Activated naive CD8-positive, alpha-beta T cell treated with anti-CD3 and anti-CD28 coated beads for 36 hours (primary cell): ENCODE measurements around the gene BBS9. TPM values are rescaled to one million over a fixed set of nuclear protein-coding genes. Genes with fewer than 3 reads are reported as not detected.
"Not testable (repeated sequence)": the region's sequence is repeated elsewhere in the genome, so short reads cannot be mapped to it uniquely, and the experiment has no call there.

Experiments
- DNase-seq: peaks from one replicate; pipeline ENCODE4 v3.0.0; 2021
- H3K27ac Mint-ChIP-seq: one replicate; pipeline ENCODE4 v1.8.0; 2022; ENCODE audit warnings: mild to moderate bottlenecking, moderate library complexity, mixed read lengths
- H3K27me3 Mint-ChIP-seq: one replicate; pipeline ENCODE4 v1.8.0; 2022; ENCODE audit warnings: mild to moderate bottlenecking, mixed read lengths
- H3K36me3 Mint-ChIP-seq: one replicate; pipeline ENCODE4 v1.8.0; 2021; ENCODE audit warnings: mild to moderate bottlenecking, mixed read lengths
- H3K4me1 Mint-ChIP-seq: one replicate; pipeline ENCODE4 v1.8.0; 2021; ENCODE audit warnings: mixed read lengths
- H3K4me3 Mint-ChIP-seq: one replicate; pipeline ENCODE4 v1.8.0; 2022; ENCODE audit warnings: mild to moderate bottlenecking, moderate library complexity, mixed read lengths
- H3K9me3 Mint-ChIP-seq: one replicate; pipeline ENCODE4 v1.8.0; 2022; ENCODE audit warnings: mixed read lengths
- total RNA-seq, 2 experiments: library from RNA; stranded (reverse); gene quantifications; one replicate each; pipeline ENCODE4 v1.2.3, GENCODE V29; 2021

BBS9 gene
- total RNA-seq, 2 experiments from 2014 or later, result 4.3 to 5.9 TPM

DNA sequence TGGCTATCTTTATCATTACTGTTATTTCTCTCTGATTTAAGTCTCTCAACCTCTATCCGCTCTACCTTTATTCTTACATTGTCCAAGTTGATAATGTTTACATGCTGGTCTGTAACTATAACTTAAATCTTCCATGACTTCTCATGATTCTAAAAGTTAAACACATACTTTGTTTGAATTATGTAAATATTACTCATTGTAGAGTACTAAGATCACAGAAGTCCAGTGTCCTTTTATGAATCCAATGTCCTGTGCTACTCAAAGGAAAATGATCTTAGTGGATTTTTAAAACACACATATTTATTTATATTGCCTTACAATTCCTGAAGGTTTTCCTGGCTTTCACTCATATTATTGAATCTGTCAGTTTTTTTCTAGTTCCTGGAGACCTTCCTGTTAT lies 70.9 kb downstream of the BBS9 start:
- Mint-ChIP-seq H3K4me1 (peaks cover 3% of the 10 kb centered on the region), H3K36me3 (peaks cover 3% of the 10 kb centered on the region), H3K9me3 (peaks cover 1% of the 10 kb centered on the region), H3K27me3 (no peaks in the 10 kb centered on the region), H3K4me3 (no peak overlapping the region), H3K27ac (no peak overlapping the region)
- no peak for DNase-seq

- Mint-ChIP-seq H3K36me3 (peaks cover 7% of the 10 kb centered on the region), H3K4me1 (peaks cover 3% of the 10 kb centered on the region), H3K4me3 (no peak overlapping the region), H3K27me3 (no peaks in the 10 kb centered on the region), H3K27ac (no peak overlapping the region), H3K9me3 (peaks cover 1% of the 10 kb centered on the region)
- DNase-seq, result no peak
Measured at GRCh38 chr7:33201821-33202220, 72.5 kb downstream of the BBS9 start.

- DNase-seq, result no peak
- no peaks in the 10 kb centered on the region for H3K4me1 Mint-ChIP-seq
- peaks cover 36% of the 10 kb centered on the region for H3K9me3 Mint-ChIP-seq
- H3K27ac Mint-ChIP-seq, result no peak overlapping the region
- no peak overlapping the region for H3K4me3 Mint-ChIP-seq
- H3K36me3 Mint-ChIP-seq, result peaks cover 62% of the 10 kb centered on the region
- H3K27me3 Mint-ChIP-seq, result no peaks in the 10 kb centered on the region
Measured at GRCh38 chr7:33210958-33211357, 81.6 kb downstream of the BBS9 start.

DNA sequence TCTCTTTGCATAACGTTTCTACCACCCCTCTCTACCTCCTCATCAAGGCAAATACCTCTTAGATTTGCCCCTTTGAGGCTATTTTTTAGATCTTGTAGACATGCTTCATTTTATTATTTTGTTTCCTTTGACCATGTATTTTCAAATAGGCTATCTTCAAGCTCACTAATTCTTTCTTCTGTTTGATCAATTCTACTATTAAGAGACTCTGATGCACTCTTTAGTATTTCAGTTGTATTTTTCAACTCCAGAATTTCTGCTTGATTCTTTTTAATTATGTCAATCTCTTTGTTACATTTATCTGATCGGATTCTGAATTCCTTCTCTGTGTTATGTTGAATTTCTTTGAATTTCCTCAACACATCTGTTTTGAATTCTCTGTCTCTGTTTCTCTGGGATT lies 82.8 kb downstream of the BBS9 start:
- no peak overlapping the region for H3K27ac Mint-ChIP-seq
- DNase-seq, result no peak
- peaks cover 62% of the 10 kb centered on the region for H3K36me3 Mint-ChIP-seq
- H3K4me1 Mint-ChIP-seq, result no peaks in the 10 kb centered on the region
- no peak overlapping the region for H3K4me3 Mint-ChIP-seq
- H3K9me3 Mint-ChIP-seq, result peaks cover 36% of the 10 kb centered on the region
- H3K27me3 Mint-ChIP-seq, result no peaks in the 10 kb centered on the region

GRCh38 chr7:33215992-33216391 lies 86.6 kb downstream of the BBS9 start:
- peaks cover 41% of the 10 kb centered on the region for H3K36me3 Mint-ChIP-seq
- peaks cover 18% of the 10 kb centered on the region for H3K9me3 Mint-ChIP-seq
- no peaks in the 10 kb centered on the region for H3K27me3 Mint-ChIP-seq
- no peak overlapping the region for H3K27ac Mint-ChIP-seq
- no peak for DNase-seq
- H3K4me3 Mint-ChIP-seq, result no peak overlapping the region
- no peaks in the 10 kb centered on the region for H3K4me1 Mint-ChIP-seq

DNA sequence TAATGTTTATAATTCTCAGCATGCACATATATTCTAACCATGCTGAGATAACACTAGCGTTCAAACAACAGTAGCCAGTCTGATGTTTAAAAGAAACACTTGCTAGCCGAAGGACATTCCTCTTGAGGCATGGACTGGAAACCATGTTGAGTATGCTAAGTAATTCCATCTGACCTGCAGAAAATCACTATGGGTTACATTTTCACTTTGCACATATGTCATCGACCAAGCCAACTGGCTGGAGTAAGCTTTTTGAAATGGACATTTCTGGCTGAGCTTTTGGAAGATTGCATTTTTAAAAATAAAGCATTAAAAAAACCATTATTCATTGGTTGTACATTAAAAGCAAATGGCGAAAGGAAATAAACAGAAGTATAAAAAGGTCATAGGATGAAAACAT lies 88.2 kb downstream of the BBS9 start:
- no peak overlapping the region for H3K27ac Mint-ChIP-seq
- DNase-seq, result no peak
- peaks cover 2% of the 10 kb centered on the region for H3K9me3 Mint-ChIP-seq
- no peaks in the 10 kb centered on the region for H3K4me1 Mint-ChIP-seq
- no peak overlapping the region for H3K4me3 Mint-ChIP-seq
- H3K36me3 Mint-ChIP-seq, result peaks cover 25% of the 10 kb centered on the region
- no peaks in the 10 kb centered on the region for H3K27me3 Mint-ChIP-seq

DNA sequence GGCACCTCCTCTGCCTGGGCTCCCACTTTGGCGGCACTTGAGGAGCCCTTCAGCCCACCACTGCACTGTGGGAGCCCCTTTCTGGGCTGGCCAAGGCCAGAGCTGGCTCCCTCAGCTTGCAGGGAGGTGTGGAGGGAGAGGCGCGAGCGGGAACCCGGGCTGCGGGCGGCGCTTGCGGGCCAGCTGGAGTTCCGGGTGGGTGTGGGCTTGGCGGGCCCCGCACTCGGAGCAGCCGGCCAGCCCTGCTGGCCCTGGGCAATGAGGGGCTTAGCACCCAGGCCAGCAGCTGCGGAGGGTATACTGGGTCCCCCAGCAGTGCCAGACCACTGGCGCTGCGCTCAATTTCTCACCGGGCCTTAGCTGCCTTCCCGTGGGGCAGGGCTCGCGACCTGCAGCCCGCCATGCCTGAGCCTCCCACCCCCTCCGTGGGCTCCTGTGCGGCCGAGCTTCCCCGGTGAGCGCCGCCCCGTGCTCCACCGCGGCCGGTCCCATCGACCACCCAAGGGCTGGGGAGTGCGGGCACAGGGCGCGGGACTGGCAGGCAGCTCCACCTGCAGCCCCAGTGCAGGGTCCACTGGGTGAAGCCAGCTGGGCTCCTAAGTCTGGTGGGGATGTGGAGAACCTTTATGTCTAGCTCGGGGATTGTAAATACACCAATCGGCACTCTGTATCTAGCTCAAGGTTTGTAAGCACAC lies 89.6 kb downstream of the BBS9 start:
- not testable (repeated sequence) for H3K4me3 Mint-ChIP-seq, H3K4me1 Mint-ChIP-seq, H3K27ac Mint-ChIP-seq, H3K27me3 Mint-ChIP-seq, H3K9me3 Mint-ChIP-seq, DNase-seq
- H3K36me3 Mint-ChIP-seq, result peaks cover 19% of the 10 kb centered on the region

DNA sequence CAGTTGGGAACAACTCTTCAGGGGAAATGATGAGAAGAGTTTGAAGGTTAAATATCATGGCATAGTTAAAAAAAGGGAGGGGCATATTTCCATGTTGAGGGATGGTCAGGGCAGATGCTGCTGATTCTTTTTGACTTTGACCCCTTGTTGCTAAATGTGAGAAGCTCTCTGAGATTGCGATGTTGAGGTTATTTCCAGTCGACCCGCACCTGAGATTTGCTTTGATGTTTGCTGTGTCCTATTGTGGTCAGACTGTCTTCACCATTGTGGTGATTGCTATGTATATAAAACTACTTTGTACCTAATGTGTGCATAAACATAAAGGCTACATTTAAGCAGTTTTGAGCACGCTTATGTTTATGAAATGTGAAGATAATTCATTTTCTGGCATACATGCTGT lies 90.9 kb downstream of the BBS9 start:
- no peak for DNase-seq
- Mint-ChIP-seq H3K27ac (no peak overlapping the region), H3K4me1 (no peaks in the 10 kb centered on the region), H3K4me3 (no peak overlapping the region), H3K27me3 (no peaks in the 10 kb centered on the region), H3K36me3 (peaks cover 12% of the 10 kb centered on the region), H3K9me3 (no peaks in the 10 kb centered on the region)

GRCh38 chr7:33221390-33221789 lies 92.0 kb downstream of the BBS9 start:
- Mint-ChIP-seq H3K27me3 (no peaks in the 10 kb centered on the region), H3K4me3 (no peak overlapping the region), H3K27ac (no peak overlapping the region), H3K36me3 (peaks cover 8% of the 10 kb centered on the region), H3K4me1 (no peaks in the 10 kb centered on the region), H3K9me3 (no peaks in the 10 kb centered on the region)
- no peak for DNase-seq

GRCh38 chr7:33232632-33233145 lies 103.3 kb downstream of the BBS9 start:
- peaks cover 2% of the 10 kb centered on the region for H3K36me3 Mint-ChIP-seq
- H3K27me3 Mint-ChIP-seq, result no peaks in the 10 kb centered on the region
- H3K4me1 Mint-ChIP-seq, result peaks cover 2% of the 10 kb centered on the region
- no peak for DNase-seq
- H3K27ac Mint-ChIP-seq, result no peak overlapping the region
- no peaks in the 10 kb centered on the region for H3K9me3 Mint-ChIP-seq
- no peak overlapping the region for H3K4me3 Mint-ChIP-seq

DNA sequence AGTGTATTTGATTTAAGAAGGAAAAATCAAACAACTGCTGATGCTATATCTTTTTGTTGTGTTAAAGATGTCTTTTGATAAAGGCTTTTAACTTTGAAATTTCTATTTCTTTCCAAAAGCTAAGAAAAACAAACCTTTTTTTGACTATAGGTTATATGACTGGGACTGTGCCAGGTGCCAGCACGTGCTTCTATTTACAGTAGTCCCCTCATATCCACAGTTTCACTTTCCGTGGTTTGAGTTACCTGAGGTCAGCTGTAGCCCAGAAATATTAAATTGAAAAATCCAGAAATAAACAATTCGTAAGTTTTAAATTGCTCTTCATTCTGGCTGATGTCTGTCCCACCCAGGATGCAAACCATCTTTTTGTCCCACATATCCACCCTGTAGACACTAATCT lies 104.3 kb downstream of the BBS9 start:
- peaks cover 1% of the 10 kb centered on the region for H3K36me3 Mint-ChIP-seq
- no peak for DNase-seq
- H3K27ac Mint-ChIP-seq, result no peak overlapping the region
- H3K4me3 Mint-ChIP-seq, result no peak overlapping the region
- no peaks in the 10 kb centered on the region for H3K9me3 Mint-ChIP-seq
- no peaks in the 10 kb centered on the region for H3K27me3 Mint-ChIP-seq
- H3K4me1 Mint-ChIP-seq, result peaks cover 2% of the 10 kb centered on the region

DNA sequence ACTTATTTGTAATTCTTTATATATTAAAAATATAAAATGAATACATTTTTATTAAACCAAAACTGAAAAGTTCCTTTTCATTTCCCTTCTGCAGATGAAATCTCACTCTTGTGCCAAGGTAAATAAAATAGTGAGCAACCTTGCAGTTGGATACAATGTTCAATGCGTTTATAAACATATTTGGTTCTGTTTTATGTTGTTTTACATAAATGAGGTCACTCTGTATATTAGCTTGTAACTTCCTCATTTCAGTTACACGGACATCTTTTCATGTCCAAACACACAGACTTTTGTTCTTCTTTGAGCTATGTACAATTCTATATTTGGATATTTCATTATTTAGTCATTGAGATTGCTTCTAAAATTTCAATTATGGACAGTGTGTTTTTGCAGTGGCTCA lies 107.7 kb downstream of the BBS9 start:
- no peak overlapping the region for H3K27ac Mint-ChIP-seq
- no peak for DNase-seq
- no peaks in the 10 kb centered on the region for H3K27me3 Mint-ChIP-seq
- H3K4me1 Mint-ChIP-seq, result peaks cover 2% of the 10 kb centered on the region
- no peaks in the 10 kb centered on the region for H3K9me3 Mint-ChIP-seq
- H3K4me3 Mint-ChIP-seq, result no peak overlapping the region
- H3K36me3 Mint-ChIP-seq, result no peaks in the 10 kb centered on the region

DNA sequence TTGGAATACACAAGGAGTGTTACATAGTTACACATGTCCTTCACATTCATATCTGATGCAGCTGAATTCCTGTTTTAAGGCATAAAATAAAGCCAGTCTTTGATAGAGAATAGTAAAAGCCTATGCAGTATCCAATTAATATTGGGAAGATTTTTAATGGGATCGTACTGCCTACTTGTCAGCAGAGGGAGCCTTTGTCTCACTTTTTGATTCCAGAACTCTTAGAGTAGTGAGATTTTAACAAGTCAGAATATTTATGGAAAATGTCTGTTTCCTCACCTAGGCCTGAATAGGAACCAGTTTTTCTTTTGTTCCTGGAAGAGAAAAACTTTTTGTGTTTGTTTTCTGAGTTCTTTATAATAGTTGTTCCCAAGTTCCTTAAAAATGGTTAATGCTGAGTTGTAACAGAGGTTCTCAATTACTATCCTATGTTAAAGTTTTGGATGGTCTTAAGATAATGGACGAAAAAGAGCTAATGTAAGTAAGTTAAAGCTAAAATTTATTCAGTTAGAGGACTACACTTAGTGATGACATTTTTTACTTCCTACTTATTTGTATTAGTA lies 114.0 kb downstream of the BBS9 start:
- Mint-ChIP-seq H3K36me3 (no peaks in the 10 kb centered on the region), H3K9me3 (no peaks in the 10 kb centered on the region), H3K4me3 (no peak overlapping the region), H3K27me3 (no peaks in the 10 kb centered on the region), H3K4me1 (peaks cover 2% of the 10 kb centered on the region), H3K27ac (no peak overlapping the region)
- DNase-seq, result no peak

GRCh38 chr7:33248671-33249070 lies 119.3 kb downstream of the BBS9 start:
- H3K4me1 Mint-ChIP-seq, result no peaks in the 10 kb centered on the region
- no peaks in the 10 kb centered on the region for H3K27me3 Mint-ChIP-seq
- peaks cover 4% of the 10 kb centered on the region for H3K9me3 Mint-ChIP-seq
- no peak for DNase-seq
- H3K4me3 Mint-ChIP-seq, result no peak overlapping the region
- peaks cover 8% of the 10 kb centered on the region for H3K36me3 Mint-ChIP-seq
- no peak overlapping the region for H3K27ac Mint-ChIP-seq

GRCh38 chr7:33250421-33250871 lies 121.1 kb downstream of the BBS9 start:
- Mint-ChIP-seq H3K9me3 (peaks cover 4% of the 10 kb centered on the region), H3K27ac (no peak overlapping the region), H3K4me1 (peaks cover 2% of the 10 kb centered on the region), H3K27me3 (no peaks in the 10 kb centered on the region), H3K4me3 (no peak overlapping the region), H3K36me3 (peaks cover 8% of the 10 kb centered on the region)
- no peak for DNase-seq

DNA sequence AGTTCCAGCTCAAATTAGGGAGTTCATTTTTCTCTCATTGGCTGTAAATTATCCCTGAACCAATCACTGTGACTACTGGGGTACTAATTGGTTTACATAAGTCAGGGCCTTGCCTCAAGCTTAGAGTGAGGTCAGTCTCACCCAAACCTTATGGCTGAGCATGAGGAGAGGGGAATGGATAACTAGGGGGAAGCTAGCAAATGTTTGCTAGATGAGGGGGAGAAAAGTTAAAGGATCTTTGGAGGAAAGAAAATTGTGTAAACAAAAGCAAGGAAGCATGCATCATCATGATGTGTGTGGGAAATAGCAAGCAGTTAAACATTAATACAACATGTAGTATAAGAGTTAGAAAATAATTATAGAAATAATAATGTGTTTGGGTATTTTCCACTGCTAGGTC lies 121.9 kb downstream of the BBS9 start:
- Mint-ChIP-seq H3K27me3 (no peaks in the 10 kb centered on the region), H3K4me3 (no peak overlapping the region), H3K4me1 (peaks cover 2% of the 10 kb centered on the region), H3K9me3 (peaks cover 4% of the 10 kb centered on the region), H3K36me3 (peaks cover 8% of the 10 kb centered on the region), H3K27ac (no peak overlapping the region)
- DNase-seq, result no peak
